ENCODE data around the gene LCE7A.

Gene LCE7A

GRCh38 chr1:152870831-152871730 lies 11.3 kb downstream of the LCE7A start:
- CTCF ChIA-PET = interaction anchor here (0.6 to 6.7 kb wide), 52 partner anchors 8 to 1955 kb away, joined by 3 to 71 read pairs (median 4); partner anchors contain the start of genes IVL, LCE1E, LCE2D and LELP1
- Histone ChIP-seq H3K36me3 (ENCODE audit: control insufficient read depth in 2 of 2, insufficient read depth in 1 of 2, low read length in 2 of 2) (no peaks in the 10 kb centered on the region), H3K4me3 (ENCODE audit: low read depth, low read length) (no peak overlapping the region), H3K9me3 (ENCODE audit: control insufficient read depth, insufficient read depth, low read depth, low read length) (no peaks in the 10 kb centered on the region), H3K27ac (ENCODE audit: extremely low read depth, low read depth, low read length) (no peak overlapping the region), H3K4me1 (ENCODE audit: control insufficient read depth, insufficient read depth, low read length) (no peaks in the 10 kb centered on the region)
- TF ChIP-seq PRDM1 (tag by site-specific recombination; IDR thresholded peaks at IDR 0.05) = no peak
- TF ChIP-seq KLF9 (tag by site-specific recombination; IDR thresholded peaks at IDR 0.05; ENCODE audit: low read depth) = no peak
- TF ChIP-seq TRIM28 (IDR thresholded peaks at IDR 0.05; ENCODE audit: borderline replicate concordance, low read length) = no peak
- TF ChIP-seq ZNF292 (tag by site-specific recombination; IDR thresholded peaks at IDR 0.05; ENCODE audit: borderline replicate concordance, low read depth) = no peak
- TF ChIP-seq ZNF837 (tag by site-specific recombination; IDR thresholded peaks at IDR 0.05) = no peak
- no peak for TF ChIP-seq ZBTB1 (tag by site-specific recombination; IDR thresholded peaks at IDR 0.05)
- no peak for TF ChIP-seq ZSCAN18 (tag by site-specific recombination; IDR thresholded peaks at IDR 0.05)
- no peak for TF ChIP-seq ZNF248 (tag by site-specific recombination; IDR thresholded peaks at IDR 0.05)
- no peak for TF ChIP-seq ZBTB11 (tag by site-specific recombination; conservative IDR thresholded peaks at IDR 0.05; ENCODE audit: low read depth)
- no peak for TF ChIP-seq ZNF677 (tag by site-specific recombination; IDR thresholded peaks at IDR 0.05)
- POLR2A ChIA-PET = no interaction called here

- ChIA-PET POLR2A (no interaction called here), CTCF (interaction anchor here (0.5 to 6.7 kb wide), 19 partner anchors 16 to 417 kb away, joined by 3 to 71 read pairs (median 5); partner anchors contain the start of genes LCE1E and SPRR1A)
- no peaks in the 10 kb centered on the region for H3K36me3 ChIP-seq (ENCODE audit: control insufficient read depth in 2 of 2, insufficient read depth in 1 of 2, low read length in 2 of 2)
- no peak for TF ChIP-seq ZNF549 (tag by site-specific recombination; IDR thresholded peaks at IDR 0.05)
- no peak for TF ChIP-seq PRDM1 (tag by site-specific recombination; IDR thresholded peaks at IDR 0.05)
- no peak for TF ChIP-seq BCL11A (tag by site-specific recombination; IDR thresholded peaks at IDR 0.05; ENCODE audit: low read depth)
- TF ChIP-seq ZNF571 (tag by site-specific recombination; IDR thresholded peaks at IDR 0.05) = no peak
- no peak for TF ChIP-seq GFI1B (tag by site-specific recombination; IDR thresholded peaks at IDR 0.05)
- no peak for TF ChIP-seq ZNF776 (tag by site-specific recombination; IDR thresholded peaks at IDR 0.05; ENCODE audit: borderline replicate concordance)
- TF ChIP-seq ZNF2 (tag by site-specific recombination; IDR thresholded peaks at IDR 0.05) = no peak
- no peak for TF ChIP-seq ZNF398 (tag by site-specific recombination; IDR thresholded peaks at IDR 0.05)
- TF ChIP-seq ZBTB20 (tag by site-specific recombination; IDR thresholded peaks at IDR 0.05) = no peak
- TF ChIP-seq ZNF148 (tag by site-specific recombination; IDR thresholded peaks at IDR 0.05; ENCODE audit: borderline replicate concordance) = no peak
- TF ChIP-seq CTCF (tag by site-specific recombination; IDR thresholded peaks at IDR 0.05) = no peak
These were observed 11.9 kb downstream of the LCE7A start for GRCh38 chr1:152871731-152872126.

More at GRCh38 chr1:152871731-152872126, 11.9 kb downstream of the LCE7A start:
- H3K9me3 ChIP-seq (ENCODE audit: control insufficient read depth, insufficient read depth, low read depth, low read length) = no peaks in the 10 kb centered on the region
- H3K4me3 ChIP-seq (ENCODE audit: low read depth, low read length) = no peak overlapping the region
- H3K4me1 ChIP-seq (ENCODE audit: control insufficient read depth, insufficient read depth, low read length) = no peaks in the 10 kb centered on the region
- H3K27ac ChIP-seq (ENCODE audit: extremely low read depth, low read depth, low read length) = no peak overlapping the region
